HCT116 (cell line): ENCODE measurements around the gene C12orf57. TPM values are rescaled to one million over a fixed set of nuclear protein-coding genes. Genes with fewer than 3 reads are reported as not detected.

Experiments used
- ATAC-seq: fragments of 200-7000 bp; cut with Tn5 transposase; 2 replicates; pipeline ENCODE4 v1.9.1; 2020; ENCODE audit warnings: mild to moderate bottlenecking, moderate library complexity
- BruUV-seq: library from RNA; stranded (reverse); fragments of 400-500 nt; replicated peaks from 2 replicates; lab custom pipeline; 2021; lab: Mats Ljungman, UMichigan
- CTCF ChIA-PET: fragments of 300-600 bp; sonication (Branson Sonifier 250); formaldehyde crosslinking; loops from one replicate; lab custom pipeline; 2021; ENCODE audit warnings: antibody characterized with exemption; lab: Charles Lee
- POLR2A ChIA-PET: fragments of 300-600, 350-600 bp; sonication (Branson Sonifier 250); formaldehyde crosslinking; loops from one replicate; lab custom pipeline; 2021; ENCODE audit warnings: antibody characterized with exemption; lab: Charles Lee
- RAD21 ChIA-PET, 2 experiments: fragments of 300-600 bp; sonication (Branson Sonifier 250); formaldehyde crosslinking; loops; one replicate each; lab custom pipeline; 2023; ENCODE audit warnings: low total read pairs in 2 of 2; ENCODE audit not compliant: uncharacterized antibody in 2 of 2, unreplicated experiment in 2 of 2, low non-redundant PET in 1 of 2; lab: Charles Lee
- DNase-seq: peaks from one replicate; pipeline ENCODE4 v3.0.0-alpha.2; 2010; ENCODE audit warnings: low read depth, low spot score
- H2AFZ ChIP-seq: fragments of 200-600 bp; shearing (Covaris generic), sonication (generic); 2 replicates; pipeline ENCODE4 v1.6.1; 2017; ENCODE audit warnings: low read depth, mixed run types, mixed read lengths, antibody characterized with exemption, low read length; ENCODE audit not compliant: poor library complexity, severe bottlenecking
- H3K27ac ChIP-seq: 2 replicates; pipeline ENCODE4 v1.5.1; 2012; ENCODE audit warnings: low read depth, low read length
- H3K27me3 ChIP-seq: fragments of 200-600 bp; sonication (generic); 2 replicates; pipeline ENCODE4 v1.6.1; 2016; ENCODE audit warnings: mixed run types, low read length, mixed read lengths; ENCODE audit not compliant: insufficient read depth
- H3K36me3 ChIP-seq, 2 experiments: fragments of 200-500 bp in 1 of 2; fragments of 200-600 bp in 1 of 2; sonication (Bioruptor generic) in 1 of 2; sonication (generic) in 1 of 2; 2 replicates each; pipeline versions ENCODE4 v1.5.1 to v1.6.1; 2014 to 2016; ENCODE audit warnings: low read length in 2 of 2, inconsistent platforms in 1 of 2, mixed read lengths in 1 of 2, mixed run types in 1 of 2; ENCODE audit not compliant: insufficient read depth in 2 of 2, control insufficient read depth in 1 of 2
- H3K4me1 ChIP-seq, 2 experiments: fragments of 200-600 bp in 1 of 2; sonication (generic) in 1 of 2; 2 replicates each; pipeline versions ENCODE4 v1.5.1 to v1.6.1; 2012 to 2017; ENCODE audit warnings: low read length in 2 of 2, inconsistent platforms in 1 of 2, mild to moderate bottlenecking in 1 of 2, mixed read lengths in 1 of 2, mixed run types in 1 of 2, moderate library complexity in 1 of 2; ENCODE audit not compliant: insufficient read depth in 2 of 2, control insufficient read depth in 1 of 2
- H3K4me2 ChIP-seq: fragments of 200-600 bp; sonication (generic); 2 replicates; pipeline ENCODE4 v1.6.1; 2017; ENCODE audit warnings: mixed run types, low read length, mixed read lengths
- H3K4me3 ChIP-seq, 2 experiments: fragments of 200-600 bp in 1 of 2; sonication (generic) in 1 of 2; replicated peaks in 1 of 2; 2 replicates each; pipeline ENCODE4 v1.5.1; 2011 to 2016; ENCODE audit warnings: low read length in 2 of 2, control low read depth in 1 of 2, low read depth in 1 of 2, mild to moderate bottlenecking in 1 of 2, mixed read lengths in 1 of 2, mixed run types in 1 of 2
- H3K79me2 ChIP-seq: fragments of 200-600 bp; sonication (generic); 2 replicates; pipeline ENCODE4 v1.6.1; 2017; ENCODE audit warnings: mild to moderate bottlenecking, mixed run types, low read length, moderate library complexity, mixed read lengths; ENCODE audit not compliant: insufficient read depth
- H3K9ac ChIP-seq: fragments of 200-600 bp; sonication (generic); 2 replicates; pipeline ENCODE4 v1.6.1; 2016; ENCODE audit warnings: low read length, mixed read lengths
- H3K9me2 ChIP-seq: fragments of 200-600 bp; sonication (generic), shearing (Covaris generic); 2 replicates; pipeline ENCODE4 v1.6.1; 2017; ENCODE audit warnings: mixed run types, mild to moderate bottlenecking, moderate library complexity; ENCODE audit not compliant: insufficient read depth
- H3K9me3 ChIP-seq, 2 experiments: fragments of 200-500 bp in 1 of 2; fragments of 200-600 bp in 1 of 2; sonication (Bioruptor generic) in 1 of 2; sonication (generic) in 1 of 2; 2 replicates each; pipeline ENCODE4 v1.6.1; 2014 to 2017; ENCODE audit warnings: low read length in 2 of 2, mixed read lengths in 2 of 2, inconsistent platforms in 1 of 2, low read depth in 1 of 2, mild to moderate bottlenecking in 1 of 2, mixed run types in 1 of 2, moderate library complexity in 1 of 2; ENCODE audit not compliant: control insufficient read depth in 1 of 2, insufficient read depth in 1 of 2
- H4K20me1 ChIP-seq: fragments of 200-600 bp; sonication (generic), shearing (Covaris generic); 2 replicates; pipeline ENCODE4 v1.6.1; 2017; ENCODE audit warnings: mixed run types, mild to moderate bottlenecking, moderate library complexity; ENCODE audit not compliant: insufficient read depth
- CEBPB ChIP-seq: IDR thresholded peaks from 2 replicates; pipeline ENCODE4 v1.6.1; 2012; ENCODE audit warnings: low read depth
- CTCF ChIP-seq, 3 experiments: fragments of 200-600 bp in 1 of 3; sonication (generic) in 1 of 3; IDR thresholded peaks in 2 of 3; conservative IDR thresholded peaks in 1 of 3; 2 replicates each; pipeline ENCODE4 v1.5.1; 2012 to 2017; ENCODE audit warnings: low read depth in 2 of 3, low read length in 2 of 3, antibody characterized with exemption in 1 of 3, borderline replicate concordance in 1 of 3, control low read depth in 1 of 3, mild to moderate bottlenecking in 1 of 3, mixed read lengths in 1 of 3, mixed run types in 1 of 3, moderate library complexity in 1 of 3; ENCODE audit not compliant: insufficient read depth in 1 of 3
- EGR1 ChIP-seq: IDR thresholded peaks from 2 replicates; pipeline ENCODE4 v1.6.1; 2012; ENCODE audit warnings: low read depth
- ELF1 ChIP-seq: IDR thresholded peaks from 2 replicates; pipeline ENCODE4 v1.6.1; 2012; ENCODE audit warnings: low read depth, borderline replicate concordance
- EZH2 ChIP-seq: fragments of 200-600 bp; sonication (generic); IDR thresholded peaks from 2 replicates; pipeline ENCODE4 v1.6.1; 2017; ENCODE audit warnings: antibody characterized with exemption, mixed run types
- EZH2phosphoT487 ChIP-seq: fragments of 200-600 bp; IDR thresholded peaks from 2 replicates; pipeline ENCODE4 v1.6.1; 2018; ENCODE audit warnings: antibody characterized with exemption, borderline replicate concordance
- FOSL1 ChIP-seq: IDR thresholded peaks from 2 replicates; pipeline ENCODE4 v1.6.1; 2012; ENCODE audit warnings: low read depth
- POLR2AphosphoS5 ChIP-seq: IDR thresholded peaks from 2 replicates; pipeline ENCODE4 v1.6.1; 2011; ENCODE audit warnings: mild to moderate bottlenecking, low read depth, low read length, moderate library complexity
- SIN3A ChIP-seq: IDR thresholded peaks from 2 replicates; pipeline ENCODE4 v1.6.1; 2012; ENCODE audit warnings: low read depth
- SP1 ChIP-seq: IDR thresholded peaks from 2 replicates; pipeline ENCODE4 v1.6.1; 2012; ENCODE audit warnings: low read depth
- SRF ChIP-seq: IDR thresholded peaks from 2 replicates; pipeline ENCODE4 v1.6.1; 2012; ENCODE audit warnings: low read depth
- YY1 ChIP-seq: IDR thresholded peaks from 2 replicates; pipeline ENCODE4 v1.6.1; 2011; ENCODE audit warnings: low read length, low read depth, moderate library complexity, mild to moderate bottlenecking; ENCODE audit not compliant: insufficient replicate concordance; ENCODE audit errors: extremely low read depth
- ZFX ChIP-seq: fragments of 450-650 bp; IDR thresholded peaks from 2 replicates; pipeline ENCODE4 v1.6.1; 2017
- ZNF274 ChIP-seq: fragments of 200-500 bp; sonication (Bioruptor generic); IDR thresholded peaks from 2 replicates; pipeline ENCODE4 v1.6.1; 2014; ENCODE audit warnings: mild to moderate bottlenecking, low read depth, low read length, inconsistent platforms
- intact Hi-C: fragments of 100-400 bp; cut with micrococcal nuclease; formaldehyde crosslinking; loops from 2 replicates; pipeline ENCODE4 v1.10.0; 2022
- total RNA-seq: library from RNA; stranded (reverse); gene quantifications from one replicate; pipeline ENCODE4 v1.2.1, GENCODE V29; 2021; ENCODE audit not compliant: unreplicated experiment
- TF ChIP-seq, protein P1 (sequence below): IDR thresholded peaks from 2 replicates; pipeline ENCODE4 v1.6.1; 2012; ENCODE audit warnings: low read depth
- TF ChIP-seq, protein P2 (sequence below): IDR thresholded peaks from 2 replicates; pipeline ENCODE4 v1.6.1; 2012
- TF ChIP-seq, protein P3 (sequence below): IDR thresholded peaks from 2 replicates; pipeline ENCODE4 v1.6.1; 2011; ENCODE audit warnings: mild to moderate bottlenecking, low read length, moderate library complexity; ENCODE audit not compliant: insufficient replicate concordance; ENCODE audit errors: extremely low read depth

The C12orf57 gene
- total RNA-seq, 1 experiment from 2014 or later, result 202 TPM

DNA sequence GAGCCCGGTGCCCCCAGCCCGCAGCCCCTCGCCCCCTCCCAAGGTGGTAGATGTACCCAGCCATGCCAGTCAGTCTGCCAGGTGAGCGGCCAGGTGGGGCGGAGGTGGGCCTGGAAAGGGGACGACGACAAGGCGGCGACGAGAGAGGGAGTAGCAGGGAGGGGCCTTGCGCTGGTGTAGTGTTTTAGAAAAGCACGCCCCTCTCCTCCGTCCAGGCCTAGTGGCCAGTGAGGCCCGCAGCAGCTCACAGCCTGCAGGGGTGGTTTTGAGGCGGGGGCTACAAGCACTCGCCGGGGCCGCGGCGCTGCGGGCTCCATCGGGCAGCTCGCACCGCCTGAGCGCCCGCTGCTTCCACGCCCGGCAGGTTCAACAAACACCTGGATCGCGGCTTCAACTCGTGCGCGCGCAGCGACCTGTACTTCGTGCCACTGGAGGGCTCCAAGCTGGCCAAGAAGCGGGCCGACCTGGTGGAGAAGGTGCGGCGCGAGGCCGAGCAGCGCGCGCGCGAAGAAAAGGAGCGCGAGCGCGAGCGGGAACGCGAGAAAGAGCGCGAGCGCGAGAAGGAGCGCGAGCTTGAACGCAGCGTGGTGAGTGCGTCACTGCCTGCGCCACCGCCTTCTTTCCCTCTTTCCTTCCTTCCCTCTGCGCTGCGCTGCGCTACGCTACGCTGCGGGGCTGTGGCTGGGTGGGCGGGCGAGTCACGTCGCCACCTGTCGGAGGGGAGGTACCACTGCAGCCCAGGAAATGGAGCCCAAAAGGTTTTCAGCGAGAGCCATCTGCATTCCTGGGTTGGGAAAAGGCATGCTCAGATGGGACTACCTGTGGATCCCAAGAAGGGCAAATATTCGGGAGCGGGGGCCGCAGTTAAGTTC is 6.1 kb upstream of the C12orf57 start:
- ATAC-seq (peak; percentile 91), DNase-seq (peak; percentile 92)
- Histone ChIP-seq H4K20me1 (no peaks in the 10 kb centered on the region), H3K4me2 (peak overlapping the region; percentile 91), H3K27me3 (no peaks in the 10 kb centered on the region), H3K9ac (peak overlapping the region; percentile 93), H2AFZ (no peak overlapping the region), H3K9me3 (no peaks in the 10 kb centered on the region), H3K4me3 (peak overlapping the region; percentile 61 to 68), H3K79me2 (peaks cover 22% of the 10 kb centered on the region), H3K36me3 (peaks cover 13 to 37% of the 10 kb centered on the region in 2 experiments; a peak in 3 of 4 replicates), H3K27ac (peak overlapping the region; percentile 93), H3K9me2 (no peaks in the 10 kb centered on the region), H3K4me1 (peaks cover 7 to 36% of the 10 kb centered on the region in 2 experiments; a peak in 3 of 4 replicates)
- intact Hi-C loops, result loop anchor here (2.0 kb wide), 1 partner anchor 13 kb away; no protein-coding TSS in a partner anchor
- ChIA-PET CTCF (interaction anchor here (0.7 to 2.3 kb wide), 10 partner anchors 8 to 185 kb away, joined by 3 to 23 read pairs (median 4); partner anchors contain the start of genes MLF2, SPSB2 and USP5), POLR2A (interaction anchor here (0.9 to 1.3 kb wide), 9 partner anchors 8 to 81 kb away, joined by 3 to 15 read pairs (median 5); partner anchors contain the start of genes ATN1, LPCAT3 and SPSB2), RAD21 (interaction anchor here (0.6 to 0.9 kb wide), 2 partner anchors 11 to 12 kb away, joined by 3 to 5 read pairs; no protein-coding TSS in a partner anchor)
- TSS peak; percentile 92 for BruUV-seq
- TF ChIP-seq, protein P1, sequence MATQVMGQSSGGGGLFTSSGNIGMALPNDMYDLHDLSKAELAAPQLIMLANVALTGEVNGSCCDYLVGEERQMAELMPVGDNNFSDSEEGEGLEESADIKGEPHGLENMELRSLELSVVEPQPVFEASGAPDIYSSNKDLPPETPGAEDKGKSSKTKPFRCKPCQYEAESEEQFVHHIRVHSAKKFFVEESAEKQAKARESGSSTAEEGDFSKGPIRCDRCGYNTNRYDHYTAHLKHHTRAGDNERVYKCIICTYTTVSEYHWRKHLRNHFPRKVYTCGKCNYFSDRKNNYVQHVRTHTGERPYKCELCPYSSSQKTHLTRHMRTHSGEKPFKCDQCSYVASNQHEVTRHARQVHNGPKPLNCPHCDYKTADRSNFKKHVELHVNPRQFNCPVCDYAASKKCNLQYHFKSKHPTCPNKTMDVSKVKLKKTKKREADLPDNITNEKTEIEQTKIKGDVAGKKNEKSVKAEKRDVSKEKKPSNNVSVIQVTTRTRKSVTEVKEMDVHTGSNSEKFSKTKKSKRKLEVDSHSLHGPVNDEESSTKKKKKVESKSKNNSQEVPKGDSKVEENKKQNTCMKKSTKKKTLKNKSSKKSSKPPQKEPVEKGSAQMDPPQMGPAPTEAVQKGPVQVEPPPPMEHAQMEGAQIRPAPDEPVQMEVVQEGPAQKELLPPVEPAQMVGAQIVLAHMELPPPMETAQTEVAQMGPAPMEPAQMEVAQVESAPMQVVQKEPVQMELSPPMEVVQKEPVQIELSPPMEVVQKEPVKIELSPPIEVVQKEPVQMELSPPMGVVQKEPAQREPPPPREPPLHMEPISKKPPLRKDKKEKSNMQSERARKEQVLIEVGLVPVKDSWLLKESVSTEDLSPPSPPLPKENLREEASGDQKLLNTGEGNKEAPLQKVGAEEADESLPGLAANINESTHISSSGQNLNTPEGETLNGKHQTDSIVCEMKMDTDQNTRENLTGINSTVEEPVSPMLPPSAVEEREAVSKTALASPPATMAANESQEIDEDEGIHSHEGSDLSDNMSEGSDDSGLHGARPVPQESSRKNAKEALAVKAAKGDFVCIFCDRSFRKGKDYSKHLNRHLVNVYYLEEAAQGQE, result no peak
- TF ChIP-seq CTCF (IDR thresholded peaks at IDR 0.05 in 2 of 3, conservative IDR thresholded peaks at IDR 0.05 in 1 of 3; ENCODE audit: borderline replicate concordance in 1 of 3, insufficient read depth in 1 of 3, low read depth in 2 of 3, low read length in 2 of 3) (peak in 2 of 3 experiments; percentile 91 to 98; a peak in 4 of 6 replicates), SIN3A (no peak), POLR2AphosphoS5 (peak; percentile 90), ZNF274 (no peak), YY1 (peak; percentile 60), EGR1 (no peak), SP1 (no peak), FOSL1 (no peak), CEBPB (no peak), ZFX (peak; percentile 80; the same call in 1 of the 2 replicates), SRF (no peak), EZH2 (no peak), EZH2phosphoT487 (no peak), ELF1 (no peak)
- TF ChIP-seq, protein P2, sequence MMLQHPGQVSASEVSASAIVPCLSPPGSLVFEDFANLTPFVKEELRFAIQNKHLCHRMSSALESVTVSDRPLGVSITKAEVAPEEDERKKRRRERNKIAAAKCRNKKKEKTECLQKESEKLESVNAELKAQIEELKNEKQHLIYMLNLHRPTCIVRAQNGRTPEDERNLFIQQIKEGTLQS, result no peak
- TF ChIP-seq, protein P3, sequence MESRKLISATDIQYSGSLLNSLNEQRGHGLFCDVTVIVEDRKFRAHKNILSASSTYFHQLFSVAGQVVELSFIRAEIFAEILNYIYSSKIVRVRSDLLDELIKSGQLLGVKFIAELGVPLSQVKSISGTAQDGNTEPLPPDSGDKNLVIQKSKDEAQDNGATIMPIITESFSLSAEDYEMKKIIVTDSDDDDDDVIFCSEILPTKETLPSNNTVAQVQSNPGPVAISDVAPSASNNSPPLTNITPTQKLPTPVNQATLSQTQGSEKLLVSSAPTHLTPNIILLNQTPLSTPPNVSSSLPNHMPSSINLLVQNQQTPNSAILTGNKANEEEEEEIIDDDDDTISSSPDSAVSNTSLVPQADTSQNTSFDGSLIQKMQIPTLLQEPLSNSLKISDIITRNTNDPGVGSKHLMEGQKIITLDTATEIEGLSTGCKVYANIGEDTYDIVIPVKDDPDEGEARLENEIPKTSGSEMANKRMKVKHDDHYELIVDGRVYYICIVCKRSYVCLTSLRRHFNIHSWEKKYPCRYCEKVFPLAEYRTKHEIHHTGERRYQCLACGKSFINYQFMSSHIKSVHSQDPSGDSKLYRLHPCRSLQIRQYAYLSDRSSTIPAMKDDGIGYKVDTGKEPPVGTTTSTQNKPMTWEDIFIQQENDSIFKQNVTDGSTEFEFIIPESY, result peak; percentile 93
